Stomach (tissue), 4 donors: ENCODE data around the gene LPIN2.

Source experiments
- POLR2AphosphoS5 ChIP-seq, 3 donors: sonication (generic); formaldehyde crosslinking; IDR thresholded peaks; one replicate each; pipeline ENCODE4 v1.6.1; 2016; ENCODE audit warnings: antibody characterized with exemption in 3 of 3
- TF ChIP-seq, protein P1 (sequence below), 7 experiments: fragments of 450-650 bp in 4 of 7; fragments of 200-600 bp in 3 of 7; sonication (generic) in 3 of 7; IDR thresholded peaks; one replicate each; pipeline ENCODE4 v1.5.1; 2016 to 2019; ENCODE audit warnings: antibody characterized with exemption in 7 of 7, control low read depth in 2 of 7, mild to moderate bottlenecking in 1 of 7

DNA sequence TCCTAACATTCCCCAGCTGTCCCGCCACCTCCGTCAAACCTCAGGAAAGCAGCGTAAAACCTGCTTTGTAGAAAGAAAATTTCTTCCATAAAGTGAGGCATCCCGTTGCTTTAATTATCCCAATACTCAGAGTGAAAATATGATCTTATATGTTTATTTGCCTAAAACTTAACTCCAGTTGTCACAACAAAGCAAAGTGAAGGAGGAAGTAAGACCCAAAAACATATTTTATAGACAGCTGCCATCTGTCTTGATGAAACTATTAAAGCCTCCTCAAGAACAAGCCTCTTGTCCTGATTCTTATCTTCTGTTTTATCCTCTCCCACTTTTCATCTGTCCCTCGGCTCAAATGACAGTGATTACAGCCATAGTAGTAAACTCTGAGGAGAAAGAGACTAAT lies 28.9 kb upstream of the LPIN2 start:
- TF ChIP-seq POLR2AphosphoS5 (IDR thresholded peaks at IDR 0.05): no peak
- TF ChIP-seq, protein P1, sequence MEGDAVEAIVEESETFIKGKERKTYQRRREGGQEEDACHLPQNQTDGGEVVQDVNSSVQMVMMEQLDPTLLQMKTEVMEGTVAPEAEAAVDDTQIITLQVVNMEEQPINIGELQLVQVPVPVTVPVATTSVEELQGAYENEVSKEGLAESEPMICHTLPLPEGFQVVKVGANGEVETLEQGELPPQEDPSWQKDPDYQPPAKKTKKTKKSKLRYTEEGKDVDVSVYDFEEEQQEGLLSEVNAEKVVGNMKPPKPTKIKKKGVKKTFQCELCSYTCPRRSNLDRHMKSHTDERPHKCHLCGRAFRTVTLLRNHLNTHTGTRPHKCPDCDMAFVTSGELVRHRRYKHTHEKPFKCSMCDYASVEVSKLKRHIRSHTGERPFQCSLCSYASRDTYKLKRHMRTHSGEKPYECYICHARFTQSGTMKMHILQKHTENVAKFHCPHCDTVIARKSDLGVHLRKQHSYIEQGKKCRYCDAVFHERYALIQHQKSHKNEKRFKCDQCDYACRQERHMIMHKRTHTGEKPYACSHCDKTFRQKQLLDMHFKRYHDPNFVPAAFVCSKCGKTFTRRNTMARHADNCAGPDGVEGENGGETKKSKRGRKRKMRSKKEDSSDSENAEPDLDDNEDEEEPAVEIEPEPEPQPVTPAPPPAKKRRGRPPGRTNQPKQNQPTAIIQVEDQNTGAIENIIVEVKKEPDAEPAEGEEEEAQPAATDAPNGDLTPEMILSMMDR (IDR thresholded peaks at IDR 0.05): no peak
